Caki2 (cell line): ENCODE measurements around the gene POU1F1. TPM values are rescaled to one million over a fixed set of nuclear protein-coding genes. Genes with fewer than 3 reads are reported as not detected.
"Not testable (repeated sequence)": the region's sequence is repeated elsewhere in the genome, so short reads cannot be mapped to it uniquely, and the experiment has no call there.

Source experiments
- DNase-seq: peaks from one replicate; pipeline ENCODE4 v3.0.0-alpha.2; 2015; ENCODE audit warnings: low read depth
- in situ Hi-C: cut with HindIII; loops from 2 replicates; pipeline ENCODE4 v1.10.0; 2016; ENCODE audit warnings: low sequenced_read_pairs, low pct_unique_long_range_greater_than_20kb, mixed read lengths
- total RNA-seq: library from RNA; depleted of rRNA; stranded (reverse); fragments of >200 nt; shearing (Covaris generic); gene quantifications from 2 replicates; pipeline ENCODE4 v1.2.3, GENCODE V29; 2014; ENCODE audit warnings: low replicate concordance; rRNA removed

Gene POU1F1
- not detected in 2 replicates for total RNA-seq

GRCh38 chr3:87276484-87276883 lies at the start of gene POU1F1:
Gene POU1F1, minus strand, starts transcription at chr3:87276584. Its CDS starts 122 bp downstream, at chr3:87276462.
- DNase-seq = no peak
- in situ Hi-C loops = no loop called here

GRCh38 chr3:87324609-87325008 lies 48.2 kb upstream of the POU1F1 start:
- in situ Hi-C loops = no loop called here
- DNase-seq = no peak

- no peak for DNase-seq
- in situ Hi-C loops = no loop called here
Measured at GRCh38 chr3:87320756-87321626, 44.6 kb upstream of the POU1F1 start.

- DNase-seq = peak; percentile 65
- in situ Hi-C loops = no loop called here
Measured at GRCh38 chr3:87318617-87319021, 42.2 kb upstream of the POU1F1 start.

GRCh38 chr3:87317779-87318178 lies 41.4 kb upstream of the POU1F1 start:
- DNase-seq = no peak
- in situ Hi-C loops = no loop called here

- in situ Hi-C loops = no loop called here
- no peak for DNase-seq
Measured at GRCh38 chr3:87313641-87314040, 37.3 kb upstream of the POU1F1 start.

GRCh38 chr3:87311309-87311708 lies 34.9 kb upstream of the POU1F1 start:
- in situ Hi-C loops = no loop called here

GRCh38 chr3:87309601-87310000 lies 33.2 kb upstream of the POU1F1 start:
- in situ Hi-C loops = no loop called here
- peak; percentile 34 for DNase-seq

More at GRCh38 chr3:87311309-87311708, 34.9 kb upstream of the POU1F1 start:
- no peak for DNase-seq

- in situ Hi-C loops = no loop called here
- DNase-seq = no peak
Measured at GRCh38 chr3:87307805-87308204, 31.4 kb upstream of the POU1F1 start.

GRCh38 chr3:87305517-87305916 lies 29.1 kb upstream of the POU1F1 start:
- DNase-seq = no peak
- in situ Hi-C loops = no loop called here

- DNase-seq, in situ Hi-C loops: not testable (repeated sequence)
Measured at GRCh38 chr3:87305031-87305430, 28.6 kb upstream of the POU1F1 start.

GRCh38 chr3:87298111-87298718 lies 21.8 kb upstream of the POU1F1 start:
- in situ Hi-C loops = no loop called here
- DNase-seq = peak; percentile 31

GRCh38 chr3:87288446-87288845 lies 12.1 kb upstream of the POU1F1 start:
- in situ Hi-C loops = no loop called here
- no peak for DNase-seq

- in situ Hi-C loops = no loop called here
- DNase-seq = peak; percentile 19
Measured at GRCh38 chr3:87287011-87287410, 10.6 kb upstream of the POU1F1 start.

GRCh38 chr3:87272718-87273341 lies 3.6 kb downstream of the POU1F1 start:
- DNase-seq = no peak
- in situ Hi-C loops = no loop called here

- DNase-seq = no peak
- in situ Hi-C loops = no loop called here
Measured at GRCh38 chr3:87270908-87271700, 5.3 kb downstream of the POU1F1 start.

- in situ Hi-C loops = no loop called here
- DNase-seq = no peak
Measured at GRCh38 chr3:87269723-87270122, 6.7 kb downstream of the POU1F1 start.

- in situ Hi-C loops = no loop called here
- no peak for DNase-seq
Measured at GRCh38 chr3:87268646-87269211, 7.7 kb downstream of the POU1F1 start.
